B cell (primary cell): ENCODE results near the gene SIPA1L3. TPM values are rescaled to one million over a fixed set of nuclear protein-coding genes. Genes with fewer than 3 reads are reported as not detected.

ENCODE experiments used
- ATAC-seq: fragments of 200-7000 bp; cut with Tn5 transposase; one replicate; pipeline ENCODE4 v1.10.0; 2021; ENCODE audit warnings: low read depth, mild to moderate bottlenecking, moderate number of reproducible peaks, moderate library complexity
- CTCF ChIA-PET: fragments of 350-600 bp; sonication (Branson Sonifier 250); formaldehyde crosslinking; loops from one replicate; lab custom pipeline; 2021; ENCODE audit warnings: antibody characterized with exemption, inconsistent platforms; lab: Charles Lee
- POLR2A ChIA-PET: fragments of 350-600 bp; sonication (Branson Sonifier 250); formaldehyde crosslinking; loops from one replicate; lab custom pipeline; 2021; ENCODE audit warnings: antibody characterized with exemption; lab: Charles Lee
- DNase-seq: peaks from one replicate; pipeline ENCODE4 v3.0.0; 2013
- H2AFZ ChIP-seq: 2 replicates; pipeline ENCODE4 v1.6.1; 2012; ENCODE audit warnings: mild to moderate bottlenecking, low read depth, low read length; ENCODE audit not compliant: insufficient read depth, poor library complexity, severe bottlenecking
- H3K27ac ChIP-seq, 2 donors: 1 replicate in 1 of 2; 2 replicates in 1 of 2; pipeline ENCODE4 v1.5.1; 2012 to 2013; ENCODE audit warnings: low read length in 2 of 2, mild to moderate bottlenecking in 2 of 2, moderate library complexity in 1 of 2
- H3K27me3 ChIP-seq, 4 experiments: fragments of 200-600 bp in 1 of 4; sonication (generic) in 1 of 4; replicated peaks in 1 of 4; 1 replicate in 2 of 4; 2 replicates in 2 of 4; pipeline versions ENCODE4 v1.6.1 to v1.7.0; 2013 to 2016; ENCODE audit warnings: low read length in 3 of 4, mild to moderate bottlenecking in 2 of 4, mixed read lengths in 1 of 4, moderate library complexity in 1 of 4; ENCODE audit not compliant: insufficient read depth in 4 of 4, control insufficient read depth in 3 of 4; ENCODE audit errors: control extremely low read depth in 1 of 4
- H3K36me3 ChIP-seq, 2 experiments: replicated peaks in 1 of 2; 1 replicate in 1 of 2; 2 replicates in 1 of 2; pipeline versions ENCODE4 v1.6.1 to v1.7.1; 2013; ENCODE audit warnings: low read length in 1 of 2; ENCODE audit not compliant: insufficient read depth in 2 of 2, control insufficient read depth in 1 of 2; ENCODE audit errors: control extremely low read depth in 1 of 2, extremely low read depth in 1 of 2
- H3K4me1 ChIP-seq, 2 donors: fragments of 200-600 bp in 1 of 2; sonication (generic) in 1 of 2; 1 replicate in 1 of 2; 2 replicates in 1 of 2; pipeline versions ENCODE4 v1.5.1 to v1.6.1; 2013 to 2017; ENCODE audit warnings: low read length in 2 of 2; ENCODE audit not compliant: control insufficient read depth in 2 of 2, insufficient read depth in 2 of 2
- H3K4me2 ChIP-seq: replicated peaks from 2 replicates; pipeline ENCODE3; 2012; ENCODE audit warnings: mild to moderate bottlenecking, low read depth, low read length; ENCODE audit not compliant: poor library complexity, severe bottlenecking
- H3K4me3 ChIP-seq, 5 experiments: fragments of 200-600 bp in 1 of 5; sonication (generic) in 1 of 5; 1 replicate in 3 of 5; 2 replicates in 2 of 5; pipeline versions ENCODE4 v1.5.1 to v1.7.0; 2011 to 2016; ENCODE audit warnings: low read length in 4 of 5, mild to moderate bottlenecking in 4 of 5, low read depth in 2 of 5, control low read depth in 1 of 5, moderate library complexity in 1 of 5; ENCODE audit not compliant: insufficient read depth in 1 of 5; ENCODE audit errors: control extremely low read depth in 1 of 5, extremely low read depth in 1 of 5
- H3K79me2 ChIP-seq: fragments of 200-600 bp; sonication (generic); one replicate; pipeline ENCODE4 v1.6.0; 2016; ENCODE audit warnings: low read length; ENCODE audit not compliant: control insufficient read depth, insufficient read depth
- H3K9ac ChIP-seq: fragments of 200-600 bp; sonication (generic); 2 replicates; pipeline ENCODE4 v1.6.1; 2017; ENCODE audit warnings: mild to moderate bottlenecking, low read length, moderate library complexity
- H3K9me3 ChIP-seq, 3 donors: one replicate each; pipeline versions ENCODE4 v1.6.1 to v1.7.1; 2013; ENCODE audit warnings: low read length in 2 of 3; ENCODE audit not compliant: control insufficient read depth in 2 of 3, insufficient read depth in 1 of 3; ENCODE audit errors: control extremely low read depth in 1 of 3
- H4K20me1 ChIP-seq: 2 replicates; pipeline ENCODE4 v1.6.0; 2012; ENCODE audit warnings: mild to moderate bottlenecking, low read length; ENCODE audit not compliant: insufficient read depth, control insufficient read depth, poor library complexity, severe bottlenecking
- H3K27ac Mint-ChIP-seq: one replicate; pipeline ENCODE4 v1.8.0; 2021; ENCODE audit warnings: mixed read lengths
- H3K27me3 Mint-ChIP-seq: one replicate; pipeline ENCODE4 v1.8.0; 2021; ENCODE audit warnings: mixed read lengths
- H3K4me1 Mint-ChIP-seq: one replicate; pipeline ENCODE4 v1.8.0; 2021; ENCODE audit warnings: mixed read lengths
- H3K4me3 Mint-ChIP-seq: one replicate; pipeline ENCODE4 v1.8.0; 2021; ENCODE audit warnings: mixed read lengths
- H3K9me3 Mint-ChIP-seq: one replicate; pipeline ENCODE4 v1.8.0; 2022; ENCODE audit warnings: mixed read lengths; ENCODE audit not compliant: insufficient read depth
- EZH2 ChIP-seq: IDR thresholded peaks from 2 replicates; pipeline ENCODE4 v1.6.1; 2012; ENCODE audit warnings: borderline replicate concordance, low read depth, mild to moderate bottlenecking, moderate library complexity, low read length; ENCODE audit not compliant: insufficient read depth, poor library complexity, severe bottlenecking
- WGBS: methylation state at CpG from one replicate; pipeline ENCODE4 v1.1.5; 2013; ENCODE audit warnings: missing lambda C conversion rate; ENCODE audit not compliant: insufficient coverage; 5-methylcytosine and 5-hydroxymethylcytosine counted together
- intact Hi-C: fragments of 100-400 bp; cut with micrococcal nuclease; formaldehyde crosslinking; loops from one replicate; pipeline ENCODE4 v1.10.0; 2022
- polyA plus RNA-seq: library from polyadenylated mRNA; depleted of rRNA; stranded (reverse); fragments of >200 nt; gene quantifications from 2 replicates; pipeline ENCODE4 v1.2.3, GENCODE V29; 2012
- total RNA-seq, 2 donors: library from RNA; stranded (reverse); fragments of 120-200 nt in 1 of 2; gene quantifications; 1 replicate in 1 of 2; 2 replicates in 1 of 2; pipeline versions ENCODE4 v1.2.3 to v1.2.4, GENCODE V29; 2013 to 2022
- TF ChIP-seq, protein P1 (sequence below): fragments of 200-600 bp; IDR thresholded peaks from one replicate; pipeline ENCODE4 v1.8.0; 2022; ENCODE audit warnings: antibody characterized with exemption, mild to moderate bottlenecking

Gene SIPA1L3
- total and polyA plus RNA-seq, 2 donors (not counting 1 experiment from before 2014, with no cell fraction given), result 48.3 to 295 TPM

DNA sequence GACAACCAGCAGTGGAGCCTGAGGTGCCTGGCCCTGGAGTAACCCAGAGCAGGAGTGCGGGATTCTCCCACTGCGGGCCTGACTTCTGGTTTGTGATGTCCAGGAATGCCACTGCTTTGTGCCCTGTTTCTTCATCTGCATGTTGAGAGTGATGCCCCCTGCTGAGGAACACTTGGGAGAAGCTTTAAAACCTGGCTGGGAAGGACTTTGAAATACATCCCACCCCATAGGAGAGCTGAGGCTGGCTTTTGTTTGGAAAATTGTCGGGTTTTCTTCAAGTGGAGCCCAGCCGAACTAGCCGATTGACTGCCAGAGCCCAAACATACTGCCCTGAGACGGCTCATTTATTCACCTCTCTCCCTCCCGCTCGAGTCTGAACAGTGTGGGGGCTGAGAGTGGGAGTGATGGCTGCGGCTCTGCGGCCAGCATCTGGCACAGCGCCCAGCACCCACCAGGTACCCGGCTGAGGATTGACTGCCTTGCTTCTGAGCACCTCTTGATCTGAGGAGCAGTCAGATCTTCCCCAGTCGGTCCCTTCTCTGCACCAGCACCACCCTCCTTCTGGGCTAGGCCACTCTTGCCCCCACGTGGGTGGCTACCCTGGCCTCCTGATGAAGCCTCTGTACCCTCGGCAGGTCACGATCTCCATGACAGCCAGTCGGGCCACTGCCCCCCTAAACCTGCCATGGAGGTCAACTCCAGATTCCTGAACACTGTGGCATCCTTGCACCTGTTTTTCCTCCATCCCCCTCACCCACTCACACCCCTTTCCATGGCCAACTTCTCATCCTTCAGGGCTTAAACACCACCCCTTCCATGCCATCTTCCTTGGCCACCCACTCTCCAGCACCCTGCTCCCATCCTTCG lies 148.9 kb downstream of the SIPA1L3 start:
- intact Hi-C loops, result no loop called here
- peaks cover 0 to 49% of the 10 kb centered on the region in 2 experiments for H3K36me3 ChIP-seq
- peaks cover 27 to 46% of the 10 kb centered on the region in 2 donors for H3K4me1 ChIP-seq
- no peak for DNase-seq
- no peak for ATAC-seq
- no peak overlapping the region for H3K4me3 Mint-ChIP-seq
- H3K9me3 Mint-ChIP-seq, result no peaks in the 10 kb centered on the region
- peak overlapping the region; percentile 81 for H3K27ac Mint-ChIP-seq
- no peak for TF ChIP-seq EZH2
- TF ChIP-seq, protein P1, sequence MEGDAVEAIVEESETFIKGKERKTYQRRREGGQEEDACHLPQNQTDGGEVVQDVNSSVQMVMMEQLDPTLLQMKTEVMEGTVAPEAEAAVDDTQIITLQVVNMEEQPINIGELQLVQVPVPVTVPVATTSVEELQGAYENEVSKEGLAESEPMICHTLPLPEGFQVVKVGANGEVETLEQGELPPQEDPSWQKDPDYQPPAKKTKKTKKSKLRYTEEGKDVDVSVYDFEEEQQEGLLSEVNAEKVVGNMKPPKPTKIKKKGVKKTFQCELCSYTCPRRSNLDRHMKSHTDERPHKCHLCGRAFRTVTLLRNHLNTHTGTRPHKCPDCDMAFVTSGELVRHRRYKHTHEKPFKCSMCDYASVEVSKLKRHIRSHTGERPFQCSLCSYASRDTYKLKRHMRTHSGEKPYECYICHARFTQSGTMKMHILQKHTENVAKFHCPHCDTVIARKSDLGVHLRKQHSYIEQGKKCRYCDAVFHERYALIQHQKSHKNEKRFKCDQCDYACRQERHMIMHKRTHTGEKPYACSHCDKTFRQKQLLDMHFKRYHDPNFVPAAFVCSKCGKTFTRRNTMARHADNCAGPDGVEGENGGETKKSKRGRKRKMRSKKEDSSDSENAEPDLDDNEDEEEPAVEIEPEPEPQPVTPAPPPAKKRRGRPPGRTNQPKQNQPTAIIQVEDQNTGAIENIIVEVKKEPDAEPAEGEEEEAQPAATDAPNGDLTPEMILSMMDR, result no peak
- ChIA-PET CTCF (interaction anchor here (0.6 to 2.1 kb wide), 3 partner anchors 16 to 154 kb away, joined by 3 to 11 read pairs (median 3); no protein-coding TSS in a partner anchor), POLR2A (interaction anchor here (0.6 kb wide), 1 partner anchor 811 kb away, joined by 3 read pairs; no protein-coding TSS in a partner anchor)
- H4K20me1 ChIP-seq, result peaks cover 33% of the 10 kb centered on the region
- peak overlapping the region in 1 of 2 donors; percentile 7 for H3K27ac ChIP-seq
- peaks cover 56% of the 10 kb centered on the region for H3K4me1 Mint-ChIP-seq
- H2AFZ ChIP-seq, result no peak overlapping the region
- H3K27me3 Mint-ChIP-seq, result no peaks in the 10 kb centered on the region
- no peaks in the 10 kb centered on the region for H3K27me3 ChIP-seq
- no peak overlapping the region for H3K4me2 ChIP-seq
- 89% methylated on average over 13 of the region's 18 CpGs for WGBS
- no peaks in the 10 kb centered on the region for H3K9me3 ChIP-seq
- no peak overlapping the region for H3K4me3 ChIP-seq
- H3K9ac ChIP-seq, result no peak overlapping the region
- H3K79me2 ChIP-seq, result peaks cover 95% of the 10 kb centered on the region

DNA sequence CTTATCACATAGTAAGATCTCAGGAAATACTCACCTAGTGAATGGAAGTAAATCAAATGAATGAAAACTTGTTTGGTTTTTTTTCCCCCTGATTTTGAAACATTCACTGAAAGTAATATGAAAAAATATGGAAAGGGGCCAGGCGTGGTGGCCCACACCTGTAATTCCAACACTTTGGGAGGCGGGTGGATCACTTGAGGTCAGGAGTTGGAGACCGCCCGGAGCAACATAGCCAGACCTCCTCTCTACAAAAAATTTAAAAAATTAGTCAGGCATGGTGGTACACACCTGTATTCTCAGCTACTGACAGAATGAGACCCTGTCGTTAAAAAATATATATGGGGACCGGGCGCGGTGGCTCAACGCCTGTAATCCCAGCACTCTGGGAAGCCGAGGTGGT lies 149.6 kb downstream of the SIPA1L3 start:
- WGBS, result 97% methylated on average over 7 of the region's 10 CpGs
- Histone ChIP-seq H4K20me1 (peaks cover 33% of the 10 kb centered on the region), H3K27me3 (no peaks in the 10 kb centered on the region), H3K9ac (no peak overlapping the region), H3K27ac (peak overlapping the region in 1 of 2 donors; percentile 7), H3K36me3 (peaks cover 1 to 45% of the 10 kb centered on the region in 2 experiments), H3K79me2 (peaks cover 96% of the 10 kb centered on the region), H3K9me3 (no peaks in the 10 kb centered on the region), H3K4me1 (peaks cover 27 to 45% of the 10 kb centered on the region in 2 donors), H3K4me3 (no peak overlapping the region), H3K4me2 (no peak overlapping the region), H2AFZ (no peak overlapping the region)
- ATAC-seq, result no peak
- no peaks in the 10 kb centered on the region for H3K27me3 Mint-ChIP-seq
- no peaks in the 10 kb centered on the region for H3K9me3 Mint-ChIP-seq
- intact Hi-C loops, result no loop called here
- no peak for TF ChIP-seq EZH2
- TF ChIP-seq, protein P1, result no peak
- H3K4me1 Mint-ChIP-seq, result peaks cover 59% of the 10 kb centered on the region
- peak overlapping the region; percentile 81 for H3K27ac Mint-ChIP-seq
- DNase-seq, result no peak
- H3K4me3 Mint-ChIP-seq, result no peak overlapping the region
- ChIA-PET CTCF (interaction anchor here (0.6 to 4.2 kb wide), 3 partner anchors 15 to 87 kb away, joined by 3 to 14 read pairs (median 3); no protein-coding TSS in a partner anchor), POLR2A (no interaction called here)
